Measurements from ENCODE around the gene POLE3.
"Not testable (repeated sequence)": the region's sequence is repeated elsewhere in the genome, so short reads cannot be mapped to it uniquely, and the experiment has no call there.

Gene POLE3, protein sequence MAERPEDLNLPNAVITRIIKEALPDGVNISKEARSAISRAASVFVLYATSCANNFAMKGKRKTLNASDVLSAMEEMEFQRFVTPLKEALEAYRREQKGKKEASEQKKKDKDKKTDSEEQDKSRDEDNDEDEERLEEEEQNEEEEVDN

DNA sequence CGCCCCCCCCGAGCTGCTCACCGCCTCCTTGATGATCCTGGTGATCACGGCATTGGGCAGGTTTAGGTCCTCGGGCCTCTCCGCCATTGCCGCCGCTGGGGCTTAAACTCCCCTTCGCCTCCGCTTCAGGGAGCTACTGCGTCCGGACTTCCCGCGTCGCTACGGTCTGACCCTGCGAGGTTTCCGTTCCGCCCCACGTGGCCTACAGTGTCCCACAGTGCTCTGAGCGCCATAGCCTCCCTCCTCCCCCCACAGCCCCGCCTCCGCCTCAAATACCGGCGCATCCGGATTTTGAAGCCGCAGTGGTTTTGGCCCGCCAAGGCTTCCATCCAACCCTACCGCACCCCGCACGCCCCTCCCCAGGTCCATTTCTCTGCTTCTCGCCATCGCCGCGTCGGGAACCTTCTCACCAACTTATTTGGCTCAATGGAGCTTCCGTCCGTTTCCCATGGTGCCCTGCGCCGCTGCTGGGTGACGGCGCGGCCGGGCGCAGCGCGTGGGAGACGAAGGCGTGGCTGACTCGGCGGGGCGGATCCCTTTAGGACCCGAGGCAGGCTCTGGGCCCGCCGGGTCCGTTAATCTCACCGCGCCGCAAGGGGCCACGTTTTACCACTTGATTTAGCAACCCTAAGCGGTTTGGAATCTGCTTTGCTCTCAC is at the start of gene POLE3, which contains the start of gene C9orf43:
Gene POLE3 (minus strand): TSS at position 469 of the 658 bp plus-strand sequence. CDS start 382 bp downstream, at position 87.
Gene C9orf43 (plus strand): TSS at position 541 of the 658 bp plus-strand sequence. CDS start 2,747 bp downstream, outside the sequence.
- peak; percentile 37 to 99 (median 95) for DNase-seq

DNA sequence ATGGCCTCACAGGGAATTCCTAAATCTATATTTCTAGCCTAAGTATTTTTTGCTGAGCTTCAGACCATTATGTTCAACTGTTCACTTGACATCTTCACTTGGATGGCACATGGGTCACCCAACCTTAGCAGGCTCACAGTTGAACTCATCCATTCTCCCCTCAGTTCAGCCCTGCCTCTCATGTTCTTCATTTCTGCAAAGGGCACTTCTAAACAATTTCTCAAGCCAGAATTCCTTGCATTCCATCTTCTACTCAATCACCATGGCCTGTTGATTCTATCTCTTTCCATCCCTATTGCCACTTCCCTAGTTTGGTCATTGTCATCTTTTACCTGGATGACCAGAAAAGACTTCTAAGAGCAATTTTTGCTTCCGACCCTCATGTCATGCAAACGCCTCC is 45.8 kb upstream of the POLE3 start:
- no peak for DNase-seq

DNA sequence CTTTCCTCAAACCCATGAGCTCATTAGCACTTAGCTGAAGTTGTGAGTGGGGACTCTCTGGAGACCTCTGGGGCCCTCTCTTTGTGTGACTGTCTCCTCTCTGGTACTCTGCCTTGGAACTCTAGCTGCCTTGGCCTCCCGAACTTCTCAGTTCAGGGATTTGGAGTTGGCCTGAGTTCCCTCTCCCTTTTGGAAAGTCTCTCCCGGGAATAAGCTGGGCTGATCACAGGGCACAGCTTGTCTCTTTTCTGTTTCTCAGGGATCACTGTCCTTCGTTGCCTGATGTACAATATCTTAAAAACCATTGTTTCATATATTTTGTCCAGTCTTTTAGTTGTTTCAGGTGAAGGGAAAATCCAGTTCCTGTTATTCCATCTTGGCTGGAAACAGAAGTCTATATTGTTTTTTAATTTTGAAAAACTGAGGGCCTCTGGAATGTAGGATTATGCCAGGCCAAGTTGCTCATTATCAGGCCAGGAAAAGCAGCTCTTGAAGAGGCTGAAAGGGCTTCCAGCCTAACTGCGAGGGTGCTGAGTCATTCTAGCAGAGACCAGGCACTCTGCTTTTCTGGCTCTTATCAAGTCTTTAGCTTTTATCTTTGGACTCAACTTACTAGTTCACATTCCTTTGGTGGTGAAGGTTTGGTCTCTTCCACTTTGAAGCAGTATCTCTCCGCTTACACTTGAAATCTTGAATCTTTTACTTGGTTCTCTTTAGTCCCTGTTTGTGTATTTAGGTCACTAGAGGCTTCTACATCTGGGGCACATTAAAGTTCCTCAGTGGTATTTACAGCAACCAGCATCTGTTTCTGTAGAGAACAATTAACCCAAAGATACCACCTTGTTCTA is 44.7 kb upstream of the POLE3 start:
- peak in 1 of 56 donors; percentile 27 for DNase-seq

DNA sequence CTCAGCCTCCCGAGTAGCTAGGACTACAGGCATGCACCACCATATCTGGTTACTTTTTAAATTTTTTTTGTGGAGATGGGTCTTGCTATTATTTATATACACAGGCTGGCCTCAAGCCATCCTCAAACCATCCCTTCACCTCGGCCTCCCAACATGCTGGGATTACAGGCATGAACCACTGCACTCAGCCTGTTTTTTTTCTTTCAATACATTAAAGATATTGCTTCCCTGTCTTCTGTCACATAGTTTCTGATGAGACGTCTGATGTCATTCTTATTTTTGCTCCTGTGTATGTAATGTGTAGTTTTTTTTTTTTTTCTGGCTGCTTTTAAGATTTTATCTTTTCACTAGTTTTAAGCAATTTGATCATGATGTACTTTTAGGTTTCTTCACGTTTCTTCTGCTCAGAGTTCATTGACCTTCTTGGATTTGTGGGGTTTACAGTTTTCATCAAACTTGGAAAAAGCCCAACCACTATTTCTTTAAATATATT is 41.7 kb upstream of the POLE3 start:
- DNase-seq, result no peak

DNA sequence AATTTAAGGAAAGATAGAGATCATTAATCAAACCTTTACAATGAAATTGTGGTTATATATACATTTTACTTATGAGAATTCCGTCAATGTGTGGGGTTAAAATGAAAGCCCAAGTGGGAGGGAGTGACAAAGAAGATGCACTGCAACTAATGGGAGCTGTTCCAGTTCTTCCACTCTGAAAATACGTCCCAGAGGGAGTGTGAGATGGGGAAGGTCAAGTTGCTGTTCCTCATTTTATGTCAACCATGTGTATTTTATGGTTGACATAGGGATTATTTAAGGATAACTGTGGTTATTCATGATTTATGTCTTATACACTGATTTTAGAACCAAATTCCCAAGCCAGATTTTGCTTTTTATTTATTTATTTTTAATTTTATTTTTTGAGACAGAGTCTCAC is 38.9 kb upstream of the POLE3 start:
- DNase-seq, result no peak

DNA sequence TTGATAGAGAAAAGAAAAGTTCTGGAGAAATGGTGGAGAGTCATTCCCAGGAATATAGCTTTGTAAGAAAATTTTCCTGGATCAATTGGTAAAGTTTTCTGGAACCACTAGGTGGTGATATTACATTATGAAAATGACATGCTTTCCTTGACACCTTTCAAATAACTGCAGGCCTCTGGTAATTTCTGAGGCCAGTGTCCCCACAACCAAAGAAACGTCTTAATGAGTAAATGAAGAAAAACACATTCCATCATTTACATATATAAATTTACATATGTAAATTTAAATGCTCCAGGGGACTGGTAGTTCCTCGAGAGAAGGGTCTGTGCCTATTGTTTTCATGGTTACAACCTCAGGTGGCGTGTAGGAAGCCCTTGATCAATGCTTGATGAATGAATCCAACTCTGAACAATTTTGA is 35.9 kb upstream of the POLE3 start:
- peak in 2 of 56 donors; percentile 23 to 37 for DNase-seq

DNA sequence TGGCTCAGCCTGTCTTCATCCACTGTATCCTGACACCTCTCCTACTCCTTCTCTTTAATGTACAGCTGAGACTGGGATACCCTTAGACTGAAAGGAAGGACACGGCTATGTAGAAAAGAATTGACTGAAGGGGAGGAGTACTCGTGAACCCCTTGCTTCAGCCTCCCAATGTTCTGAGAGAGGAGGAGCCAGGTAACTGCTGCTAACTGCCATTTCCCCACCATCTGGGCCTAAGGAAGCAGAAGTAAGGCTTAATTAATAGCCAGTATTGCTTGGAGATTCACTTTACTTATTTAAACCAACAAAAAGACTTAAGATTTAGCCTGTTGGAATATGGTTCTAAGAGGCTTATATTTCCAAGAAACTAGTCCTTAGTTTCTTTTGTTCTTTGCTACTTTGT is 34.3 kb upstream of the POLE3 start:
- DNase-seq, result no peak

DNA sequence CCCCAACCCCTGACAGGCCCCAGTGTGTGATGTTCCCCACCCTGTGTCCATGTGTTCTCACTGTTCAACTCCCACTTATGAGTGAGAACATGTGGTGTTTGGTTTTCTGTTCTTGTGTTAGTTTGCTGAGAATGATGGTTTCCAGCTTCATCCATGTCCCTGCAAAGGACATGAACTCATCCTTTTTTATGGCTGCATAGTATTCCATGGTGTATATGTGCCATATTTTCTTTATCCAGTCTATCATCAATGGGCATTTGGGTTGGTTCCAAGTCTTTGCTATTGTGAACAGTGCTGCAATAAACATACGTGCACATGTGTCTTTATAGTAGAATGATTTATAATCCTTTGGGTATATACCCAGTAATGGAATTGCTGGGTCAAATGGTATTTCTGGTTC is 27.2 kb upstream of the POLE3 start:
- DNase-seq, result not testable (repeated sequence)

DNA sequence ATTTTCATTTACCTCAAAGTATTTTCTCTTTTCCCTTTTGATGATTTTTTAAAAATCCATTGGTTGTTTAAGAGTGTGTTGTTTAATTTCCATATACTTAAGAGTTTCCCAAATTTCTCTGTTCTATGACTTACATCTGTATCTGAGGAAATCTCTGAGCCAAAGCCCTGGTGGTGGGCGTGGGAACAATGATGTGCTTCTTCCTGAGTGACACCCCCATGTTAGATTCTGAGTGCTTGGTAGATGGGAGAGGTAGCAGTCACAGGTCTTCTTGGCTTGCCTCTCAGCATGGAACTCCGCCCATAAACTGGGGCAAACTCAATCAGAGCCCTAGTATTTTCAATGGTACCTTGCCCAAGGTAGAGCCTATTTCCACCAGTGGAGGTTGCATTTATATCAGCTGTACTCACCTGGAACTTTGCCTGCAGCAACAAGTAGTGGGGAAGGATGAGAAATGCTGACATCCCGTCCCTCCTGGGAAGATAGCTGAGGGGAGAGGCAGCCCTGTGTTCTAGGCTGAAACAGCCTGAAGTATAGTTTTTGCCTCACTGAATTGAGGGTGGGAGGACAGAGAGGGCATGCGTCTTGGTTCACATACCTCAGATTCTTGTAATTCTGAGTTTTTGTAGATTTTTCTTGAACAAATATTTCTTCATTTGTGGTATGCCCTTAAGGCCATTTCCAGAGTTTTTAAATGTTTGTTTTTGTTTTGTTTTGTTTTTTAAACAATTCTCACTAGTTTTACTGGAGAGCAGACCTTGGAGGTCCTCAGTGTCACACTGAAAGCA is 26.4 kb upstream of the POLE3 start:
- peak in 9 of 56 donors; percentile 5 to 39 (median 18) for DNase-seq

DNA sequence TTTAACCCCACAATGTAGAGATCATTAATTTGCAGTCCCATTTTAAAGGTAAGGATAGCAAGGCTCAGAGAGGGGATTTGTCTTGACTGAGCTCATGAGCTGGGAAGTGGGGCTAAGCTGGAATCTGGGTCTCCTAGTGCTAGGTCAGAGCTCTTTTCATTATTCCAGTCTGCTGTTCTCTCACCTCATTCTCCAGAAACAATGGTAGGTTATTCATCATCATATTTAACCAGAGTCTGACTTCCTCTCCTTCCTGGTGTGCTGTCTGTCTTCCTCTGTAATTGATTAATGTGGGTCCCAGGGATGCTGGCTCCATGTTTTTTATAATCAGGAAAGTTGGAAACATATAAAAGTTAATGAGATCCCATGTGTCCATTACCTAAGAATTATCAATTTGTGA is 20.7 kb upstream of the POLE3 start:
- no peak for DNase-seq

DNA sequence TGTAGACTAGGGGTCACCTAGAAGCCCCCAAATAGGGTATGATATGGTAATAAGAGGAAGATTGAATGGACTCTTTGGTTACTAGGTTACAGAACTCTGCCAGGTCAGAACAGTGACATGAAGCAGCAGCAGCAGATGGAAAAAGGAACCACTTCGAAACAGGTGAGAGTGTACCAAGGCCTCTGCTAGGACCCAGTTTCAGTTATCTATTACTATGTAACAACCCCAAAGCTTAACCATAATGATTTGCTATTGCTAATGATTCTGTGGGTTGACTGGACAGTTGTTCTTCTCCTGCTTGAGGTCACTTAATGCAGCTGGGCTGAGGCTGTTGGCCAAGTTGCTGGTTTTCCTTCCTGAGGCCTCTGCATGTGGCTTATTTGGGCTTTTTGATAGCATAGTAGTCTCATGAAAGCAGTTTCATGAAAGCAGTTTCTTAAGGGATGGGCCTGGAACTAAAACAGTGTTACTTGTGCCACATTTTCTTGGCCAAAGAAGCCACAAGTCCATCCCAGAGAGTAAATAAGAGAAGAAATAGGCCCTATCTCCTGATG is 17.7 kb upstream of the POLE3 start:
- no peak for DNase-seq

DNA sequence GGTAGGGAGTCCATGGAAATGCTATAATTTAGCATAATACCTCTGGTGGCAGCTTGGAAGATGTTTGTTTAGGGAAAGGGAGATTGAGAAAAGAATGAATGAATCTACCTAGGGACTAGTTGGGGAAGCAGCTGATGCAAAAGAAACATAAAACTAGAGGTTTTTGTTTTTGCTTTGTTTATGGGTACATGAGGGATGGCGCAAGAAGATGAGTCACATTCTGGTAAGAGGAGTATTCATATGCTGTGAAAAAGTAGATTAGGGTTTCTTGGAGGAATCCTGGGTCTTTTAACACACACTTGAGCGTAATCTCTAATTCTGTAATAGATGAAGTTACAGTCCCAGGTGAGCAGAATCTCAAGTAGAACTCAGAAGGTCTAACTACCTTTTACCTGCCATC is 17.2 kb upstream of the POLE3 start:
- no peak for DNase-seq

DNA sequence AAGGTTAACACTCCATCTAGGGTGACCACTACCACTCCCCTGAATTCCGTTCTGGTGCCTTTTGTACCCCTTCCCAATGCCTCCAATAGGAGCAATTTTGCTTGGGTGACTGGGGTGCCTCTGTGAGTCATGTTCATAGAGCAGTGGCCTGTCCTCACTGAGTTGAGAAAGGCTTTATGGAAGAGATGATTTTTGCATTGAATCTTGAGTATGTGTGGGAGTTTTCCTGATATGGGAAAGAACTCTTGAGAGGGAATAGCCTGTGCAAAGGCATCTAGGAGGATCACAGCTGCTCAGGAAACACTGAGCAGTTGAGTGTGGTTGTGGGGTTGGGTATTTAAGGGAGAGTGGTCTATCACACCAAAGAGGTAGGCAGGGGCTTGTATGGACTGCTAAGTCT is 16.2 kb upstream of the POLE3 start:
- DNase-seq, result no peak

DNA sequence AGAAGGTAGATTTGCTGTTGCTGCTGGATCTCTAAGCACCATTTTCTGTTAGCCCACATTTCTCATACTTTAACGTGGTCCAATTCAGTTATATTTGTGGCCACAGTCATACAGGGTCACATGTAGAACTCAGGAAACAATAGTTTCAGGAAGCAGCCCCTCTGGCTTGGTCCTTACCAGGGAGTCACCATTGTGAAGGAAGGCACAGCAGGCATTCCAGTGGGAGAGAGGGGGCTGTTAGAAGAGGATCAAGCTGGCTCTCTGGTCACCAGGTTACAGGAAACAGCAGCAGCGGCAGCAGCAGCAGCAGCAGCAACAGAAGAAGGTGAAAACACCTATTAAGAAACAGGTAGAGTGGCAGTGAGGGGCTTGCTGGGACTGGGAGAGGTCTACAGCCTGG is 14.6 kb upstream of the POLE3 start:
- DNase-seq, result no peak

DNA sequence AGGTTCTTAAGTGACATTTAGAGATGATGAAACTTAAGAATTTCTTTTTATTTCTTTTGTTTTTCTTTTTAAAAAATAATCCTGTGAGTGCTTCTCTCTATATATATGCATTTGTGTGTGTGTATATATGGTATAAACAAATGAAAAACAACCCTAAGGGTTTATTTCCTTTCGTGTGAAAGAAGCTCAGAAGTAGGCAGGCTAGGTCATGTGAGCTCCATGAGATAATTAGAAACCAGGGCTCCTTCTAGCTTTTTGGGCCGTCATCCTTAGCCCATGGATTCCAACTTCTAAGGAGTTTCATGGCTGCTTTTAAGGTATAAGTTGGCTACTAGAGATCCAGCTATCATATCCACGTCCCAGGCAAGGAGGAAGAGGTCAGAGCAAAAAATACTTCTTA is 11.3 kb upstream of the POLE3 start:
- DNase-seq, result no peak

DNA sequence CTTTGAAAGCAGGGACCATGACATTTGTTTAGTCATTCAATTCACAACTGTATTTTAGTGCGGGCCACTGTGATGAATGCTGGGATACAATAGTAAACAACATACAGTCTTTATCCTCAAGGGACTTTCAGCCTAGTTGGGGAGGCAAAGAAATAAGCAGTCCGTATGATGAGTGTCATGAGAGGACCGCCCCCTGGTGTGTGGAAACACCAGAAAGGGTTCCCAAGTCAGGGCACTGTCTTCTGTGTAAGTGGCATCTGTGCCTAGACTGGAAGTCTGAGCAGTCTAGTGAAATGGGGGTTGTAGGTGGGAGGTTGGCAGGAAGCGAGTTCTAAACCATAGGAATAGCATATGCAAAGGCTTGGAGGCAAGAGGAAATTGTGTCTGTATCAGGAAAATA is 6.9 kb upstream of the POLE3 start:
- DNase-seq, result no peak

DNA sequence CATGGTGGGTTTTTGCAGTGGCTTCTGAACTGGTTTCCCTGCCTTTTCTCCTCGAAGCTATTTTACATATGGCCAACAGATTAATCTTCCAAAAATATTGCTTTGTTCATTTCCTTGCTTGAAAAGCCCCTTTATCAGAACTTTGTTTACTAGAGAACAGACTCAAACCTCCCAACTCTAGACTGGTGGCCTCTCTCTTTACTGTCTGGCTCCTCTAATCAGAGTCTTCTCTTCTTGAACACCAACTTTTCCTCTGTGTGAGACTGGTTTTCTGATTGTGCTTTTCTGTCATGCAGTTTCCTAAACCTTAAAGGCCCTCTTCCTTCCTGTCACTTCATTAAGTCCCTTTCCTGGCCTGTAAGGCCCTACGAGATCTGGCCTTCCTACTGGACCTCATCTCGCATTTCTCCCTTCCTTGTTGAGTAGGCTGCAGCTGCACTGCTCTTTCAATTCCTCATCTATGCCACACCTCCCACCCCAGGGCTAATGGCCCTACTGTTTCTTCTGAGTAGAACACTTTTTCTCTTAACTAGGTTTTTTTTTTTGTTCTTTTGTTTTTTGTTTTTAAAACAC is 5.8 kb upstream of the POLE3 start:
- peak in 2 of 56 donors; percentile 4 to 9 for DNase-seq

DNA sequence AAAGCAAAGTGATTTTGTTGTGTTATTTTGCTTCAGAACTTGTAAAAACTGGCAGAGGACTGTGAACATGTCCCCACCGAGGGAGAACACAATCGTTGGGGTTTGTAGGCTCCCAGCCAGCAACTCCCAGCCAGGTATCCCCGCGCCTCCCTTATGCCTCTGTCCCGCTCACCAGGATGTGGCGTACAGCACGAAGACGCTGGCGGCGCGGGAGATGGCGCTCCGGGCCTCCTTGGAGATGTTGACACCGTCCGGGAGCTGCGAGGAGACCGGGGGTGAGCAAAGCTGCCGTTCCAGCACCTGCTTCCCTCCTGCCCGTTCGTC is 630 bp downstream of the POLE3 start:
- DNase-seq, result no peak

DNA sequence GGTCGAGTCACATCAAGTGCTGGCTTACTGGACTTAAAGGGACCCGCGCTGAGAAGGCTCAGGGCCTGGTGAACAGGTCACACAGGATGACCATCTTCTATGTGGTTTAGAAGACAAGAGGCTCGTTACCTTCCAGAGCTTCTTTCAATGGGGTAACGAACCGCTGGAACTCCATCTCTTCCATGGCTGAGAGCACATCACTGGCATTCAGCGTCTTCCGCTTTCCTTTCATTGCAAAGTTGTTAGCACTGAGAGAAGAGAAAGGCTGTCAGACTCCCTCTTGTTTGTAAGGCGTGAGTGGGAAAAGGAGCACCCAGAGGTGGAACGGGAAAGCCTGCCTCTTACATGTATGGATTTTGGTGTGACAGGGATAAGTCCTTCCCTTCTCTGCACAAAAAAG is 994 bp downstream of the POLE3 start:
- DNase-seq, result no peak

DNA sequence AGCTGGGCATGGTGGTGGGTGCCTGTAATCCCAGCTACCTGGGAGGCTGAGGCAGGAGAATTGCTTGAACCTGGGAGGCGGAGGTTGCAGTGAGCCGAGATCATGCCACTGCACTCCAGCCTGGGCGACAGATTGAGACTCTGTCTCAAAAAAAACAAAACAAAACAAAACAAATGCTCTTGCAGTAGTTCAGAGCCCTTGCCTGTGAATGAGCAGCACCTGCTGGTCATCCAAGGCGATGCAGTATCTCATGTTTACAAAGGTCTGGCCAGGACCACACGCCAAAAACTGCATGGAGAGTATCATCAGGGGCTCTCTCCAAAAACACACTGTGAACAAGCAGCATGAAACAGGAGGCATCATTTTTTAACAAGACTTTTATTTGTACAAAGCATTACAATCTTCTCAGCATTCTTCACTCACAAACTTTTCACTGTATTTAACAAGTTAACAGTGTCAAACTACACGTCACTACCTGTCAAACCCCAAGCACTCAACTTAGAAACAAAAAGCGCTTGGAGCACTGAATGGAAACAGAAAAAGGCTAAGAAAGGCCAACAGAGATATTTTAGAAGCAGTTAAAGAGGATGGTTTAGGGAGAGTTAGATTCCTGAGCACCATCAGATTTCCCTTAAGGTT is 3.5 kb downstream of the POLE3 start:
- peak in 30 of 56 donors; percentile 1 to 65 (median 16) for DNase-seq
